AG09309 (cell line): ENCODE measurements around the gene MBLAC1.

Experiments used
- DNase-seq: peaks from one replicate; pipeline ENCODE4 v3.0.0-alpha.2; 2010; ENCODE audit warnings: low read depth
- H3K4me3 ChIP-seq: 2 replicates; pipeline ENCODE4 v1.5.1; 2011; ENCODE audit warnings: mild to moderate bottlenecking, low read depth, low read length, moderate library complexity; ENCODE audit not compliant: control insufficient read depth
- TF ChIP-seq, protein P1 (sequence below): IDR thresholded peaks from 2 replicates; pipeline ENCODE4 v1.5.1; 2011; ENCODE audit warnings: mild to moderate bottlenecking, low read depth, low read length, inconsistent platforms; ENCODE audit not compliant: insufficient read depth, control insufficient read depth; ENCODE audit errors: missing control alignments

Gene MBLAC1, protein sequence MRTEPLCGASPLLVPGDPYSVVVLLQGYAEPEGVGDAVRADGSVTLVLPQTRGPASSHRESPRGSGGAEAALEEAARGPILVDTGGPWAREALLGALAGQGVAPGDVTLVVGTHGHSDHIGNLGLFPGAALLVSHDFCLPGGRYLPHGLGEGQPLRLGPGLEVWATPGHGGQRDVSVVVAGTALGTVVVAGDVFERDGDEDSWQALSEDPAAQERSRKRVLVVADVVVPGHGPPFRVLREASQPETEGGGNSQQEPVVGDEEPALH

DNA sequence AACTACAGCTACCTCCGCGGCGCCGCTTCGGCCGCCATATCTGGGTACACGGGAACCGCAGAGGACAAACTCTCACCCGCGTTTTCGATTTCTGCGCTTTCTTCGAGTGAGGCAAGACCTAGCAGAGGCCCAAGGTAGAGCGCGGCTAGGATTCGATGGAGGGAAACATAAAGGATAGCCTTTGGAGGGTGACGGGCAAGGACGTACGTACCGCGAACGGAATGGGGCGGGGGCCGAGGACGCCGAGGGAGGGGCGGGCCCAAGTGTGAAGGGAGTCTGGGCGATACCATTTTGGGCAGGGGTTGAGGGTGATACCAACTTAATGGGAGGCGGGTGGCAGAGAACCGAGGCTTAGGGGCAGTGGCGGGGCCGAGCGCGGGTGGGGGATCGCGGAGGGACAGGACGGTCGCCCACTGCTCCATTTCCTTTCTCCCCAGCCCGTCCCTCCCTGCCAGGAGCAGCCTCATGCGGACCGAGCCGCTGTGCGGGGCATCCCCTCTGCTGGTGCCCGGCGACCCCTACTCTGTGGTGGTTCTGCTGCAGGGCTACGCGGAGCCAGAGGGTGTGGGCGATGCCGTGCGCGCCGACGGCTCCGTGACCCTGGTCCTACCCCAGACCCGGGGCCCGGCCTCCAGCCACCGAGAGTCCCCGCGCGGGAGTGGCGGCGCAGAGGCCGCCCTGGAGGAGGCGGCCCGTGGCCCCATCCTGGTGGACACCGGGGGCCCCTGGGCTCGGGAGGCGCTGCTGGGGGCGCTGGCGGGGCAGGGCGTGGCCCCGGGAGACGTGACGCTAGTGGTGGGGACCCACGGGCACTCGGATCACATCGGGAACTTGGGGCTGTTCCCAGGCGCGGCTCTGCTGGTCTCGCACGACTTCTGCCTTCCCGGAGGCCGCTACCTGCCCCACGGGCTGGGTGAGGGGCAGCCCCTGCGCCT lies at the start of gene MBLAC1:
MBLAC1 (plus strand) TSS at position 37 of the 935 bp plus-strand sequence; CDS start at position 466, 429 bp downstream.
- TF ChIP-seq, protein P1, sequence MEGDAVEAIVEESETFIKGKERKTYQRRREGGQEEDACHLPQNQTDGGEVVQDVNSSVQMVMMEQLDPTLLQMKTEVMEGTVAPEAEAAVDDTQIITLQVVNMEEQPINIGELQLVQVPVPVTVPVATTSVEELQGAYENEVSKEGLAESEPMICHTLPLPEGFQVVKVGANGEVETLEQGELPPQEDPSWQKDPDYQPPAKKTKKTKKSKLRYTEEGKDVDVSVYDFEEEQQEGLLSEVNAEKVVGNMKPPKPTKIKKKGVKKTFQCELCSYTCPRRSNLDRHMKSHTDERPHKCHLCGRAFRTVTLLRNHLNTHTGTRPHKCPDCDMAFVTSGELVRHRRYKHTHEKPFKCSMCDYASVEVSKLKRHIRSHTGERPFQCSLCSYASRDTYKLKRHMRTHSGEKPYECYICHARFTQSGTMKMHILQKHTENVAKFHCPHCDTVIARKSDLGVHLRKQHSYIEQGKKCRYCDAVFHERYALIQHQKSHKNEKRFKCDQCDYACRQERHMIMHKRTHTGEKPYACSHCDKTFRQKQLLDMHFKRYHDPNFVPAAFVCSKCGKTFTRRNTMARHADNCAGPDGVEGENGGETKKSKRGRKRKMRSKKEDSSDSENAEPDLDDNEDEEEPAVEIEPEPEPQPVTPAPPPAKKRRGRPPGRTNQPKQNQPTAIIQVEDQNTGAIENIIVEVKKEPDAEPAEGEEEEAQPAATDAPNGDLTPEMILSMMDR = no peak
- H3K4me3 ChIP-seq = peak within 1 kb of the TSS; percentile 91

DNA sequence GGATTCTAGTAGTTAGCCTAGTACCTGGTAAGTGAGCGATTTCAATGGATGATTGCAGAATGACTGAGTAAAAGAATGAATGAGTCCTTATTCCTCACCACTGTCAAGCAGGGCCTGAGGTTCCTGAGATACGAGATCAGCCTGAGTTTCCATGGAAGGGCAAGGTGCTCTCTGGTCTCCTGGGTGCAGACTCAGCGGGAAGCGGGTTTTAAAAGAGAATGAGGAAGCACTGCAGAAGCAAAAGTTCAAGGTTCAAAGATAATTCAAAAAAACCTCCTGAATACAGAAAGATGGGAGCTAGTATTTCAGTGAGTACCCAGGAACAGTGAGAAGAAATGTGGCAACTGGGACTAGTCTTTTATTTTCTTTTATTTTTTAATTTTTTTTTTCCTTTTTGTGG lies 49.6 kb upstream of the MBLAC1 start:
- TF ChIP-seq, protein P1 = no peak
- DNase-seq = no peak
- H3K4me3 ChIP-seq = no peak overlapping the region

More for the DNA sequence above, at the start of gene MBLAC1:
- peak; percentile 79 for DNase-seq

DNA sequence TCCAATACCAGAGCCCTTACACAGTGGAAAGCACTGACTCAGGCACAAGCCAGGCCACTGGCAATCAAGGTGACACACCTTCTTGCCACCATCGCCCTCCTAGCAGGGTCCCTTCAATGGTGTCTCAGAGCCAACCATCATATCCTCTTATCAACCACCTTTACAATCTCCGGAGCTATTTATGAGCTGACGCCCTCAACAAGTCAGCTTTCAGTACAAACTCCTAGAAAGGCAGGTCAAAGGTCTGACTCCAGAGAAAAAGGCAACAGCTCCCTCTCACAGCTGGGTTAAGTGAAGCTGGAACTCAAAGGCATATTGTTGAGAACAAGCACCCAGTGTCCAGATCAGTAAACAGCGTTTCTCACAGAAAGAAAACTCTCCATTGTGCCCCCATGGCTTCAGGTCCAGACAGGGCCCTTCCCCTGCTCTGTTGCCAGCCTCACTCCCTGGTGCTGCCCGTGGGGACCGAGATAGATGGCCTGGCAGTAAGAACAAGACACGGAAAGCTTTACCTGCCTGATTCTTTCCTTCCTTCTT lies 47.7 kb upstream of the MBLAC1 start:
- TF ChIP-seq, protein P1 = no peak
- DNase-seq = no peak
- no peak overlapping the region for H3K4me3 ChIP-seq

DNA sequence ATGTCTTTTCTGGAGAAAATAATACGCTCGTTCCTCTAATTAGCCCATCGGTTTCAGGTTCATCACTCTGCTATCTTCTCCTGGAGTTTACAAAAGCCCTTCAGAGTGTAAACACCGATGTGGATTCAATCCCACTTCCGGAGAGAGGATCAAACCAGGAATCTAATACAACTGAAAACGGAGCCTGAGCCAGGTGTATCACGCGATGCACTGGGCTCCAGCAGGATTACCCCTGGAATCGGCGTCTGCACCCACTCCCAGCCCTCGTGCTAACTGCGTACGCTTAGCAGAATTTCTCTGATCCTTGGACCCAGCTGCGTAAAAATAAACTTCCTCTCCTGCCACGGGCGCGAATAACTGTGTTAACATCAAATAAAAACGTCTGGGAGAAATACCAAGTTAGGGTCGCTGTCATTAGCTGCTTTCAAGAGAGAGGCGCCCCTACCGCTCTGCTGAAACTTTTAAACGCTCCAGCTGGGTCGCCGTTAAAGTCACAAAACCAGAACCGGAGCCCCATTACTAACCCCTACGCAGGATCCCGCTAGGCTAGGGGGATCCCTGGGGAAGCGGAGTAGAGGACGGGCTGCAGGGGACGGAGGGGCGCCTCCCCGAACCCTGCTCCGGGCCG lies 45.7 kb upstream of the MBLAC1 start:
- H3K4me3 ChIP-seq = peak overlapping the region; percentile 99
- TF ChIP-seq, protein P1 = no peak
- DNase-seq = no peak

DNA sequence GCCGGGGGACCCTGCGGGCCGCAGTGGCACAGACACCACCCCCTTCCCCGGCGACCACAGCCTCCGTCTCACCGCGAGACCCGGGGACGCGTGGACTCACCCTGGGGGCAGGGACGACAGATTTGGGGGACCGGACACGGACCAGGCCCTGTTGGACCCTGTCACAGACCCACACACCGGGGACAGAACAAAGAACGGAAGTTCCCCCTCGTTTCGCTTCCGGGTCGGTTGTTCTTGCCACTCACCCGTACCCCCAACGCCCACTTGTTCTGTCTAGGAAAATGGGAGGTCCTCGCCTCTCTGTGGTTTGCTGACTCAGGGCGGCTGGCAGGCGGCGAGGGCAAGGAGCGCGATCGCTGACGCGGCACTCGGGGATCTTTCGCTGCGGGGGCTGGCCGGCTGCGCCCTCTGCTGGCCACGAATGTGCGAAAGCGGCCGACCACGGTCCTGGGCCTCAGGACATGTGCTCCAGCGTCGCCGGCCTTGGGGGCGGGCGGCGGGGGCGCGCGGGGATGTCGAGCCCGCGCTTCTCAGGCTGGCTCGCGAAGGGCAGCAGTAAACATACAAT lies 45.1 kb upstream of the MBLAC1 start, which contains the start of gene ZNF3:
ZNF3 (minus strand) TSS at position 189 of the 568 bp plus-strand sequence. CDS start 4,366 bp downstream, outside the sequence.
- DNase-seq = peak; percentile 97
- TF ChIP-seq, protein P1 = peak; percentile 88
- peak within 1 kb of the TSS; percentile 99 for H3K4me3 ChIP-seq

DNA sequence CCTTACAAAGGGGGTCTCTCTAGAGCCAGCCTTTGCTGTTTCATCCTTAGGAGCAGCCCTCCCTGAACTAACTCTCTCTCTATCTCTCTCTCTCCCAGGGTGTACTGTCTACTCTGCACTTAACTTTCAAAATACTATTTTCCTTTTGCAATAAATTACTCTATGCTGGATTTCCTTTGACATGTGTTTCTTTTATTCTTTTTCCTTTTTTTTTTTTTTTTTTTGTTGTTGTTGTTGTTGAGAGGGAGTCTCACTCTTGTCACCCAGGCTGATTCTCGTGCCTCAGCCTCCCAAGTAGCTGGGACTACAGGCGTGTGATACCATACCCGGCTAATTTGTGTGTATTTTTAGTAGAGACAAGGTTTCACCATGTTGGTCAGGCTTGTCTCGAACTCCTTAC lies 43.8 kb upstream of the MBLAC1 start:
- H3K4me3 ChIP-seq = no peak overlapping the region
- no peak for DNase-seq
- TF ChIP-seq, protein P1 = no peak
